HCT116 (cell line): ENCODE measurements around the gene SH3BP4.

Source experiments
- CBX3 ChIP-seq: IDR thresholded peaks from 2 replicates; pipeline ENCODE4 v1.6.1; 2012; ENCODE audit warnings: low read depth
- CEBPB ChIP-seq: IDR thresholded peaks from 2 replicates; pipeline ENCODE4 v1.6.1; 2012; ENCODE audit warnings: low read depth
- EZH2 ChIP-seq: fragments of 200-600 bp; sonication (generic); IDR thresholded peaks from 2 replicates; pipeline ENCODE4 v1.6.1; 2017; ENCODE audit warnings: antibody characterized with exemption, mixed run types
- EZH2phosphoT487 ChIP-seq: fragments of 200-600 bp; IDR thresholded peaks from 2 replicates; pipeline ENCODE4 v1.6.1; 2018; ENCODE audit warnings: antibody characterized with exemption, borderline replicate concordance
- POLR2A ChIP-seq: IDR thresholded peaks from 2 replicates; pipeline ENCODE4 v1.7.0; 2011; ENCODE audit warnings: borderline replicate concordance; ENCODE audit not compliant: insufficient read depth, insufficient read length; ENCODE audit errors: extremely low read depth
- POLR2AphosphoS5 ChIP-seq: IDR thresholded peaks from 2 replicates; pipeline ENCODE4 v1.6.1; 2011; ENCODE audit warnings: mild to moderate bottlenecking, low read depth, low read length, moderate library complexity
- TCF7L2 ChIP-seq: IDR thresholded peaks from 2 replicates; pipeline ENCODE4 v1.7.0; 2011; ENCODE audit warnings: borderline replicate concordance, inconsistent platforms; ENCODE audit not compliant: insufficient read depth, insufficient read length; ENCODE audit errors: extremely low read depth
- TF ChIP-seq, protein P1 (sequence below), 3 experiments: fragments of 200-600 bp in 1 of 3; sonication (generic) in 1 of 3; IDR thresholded peaks in 2 of 3; conservative IDR thresholded peaks in 1 of 3; 2 replicates each; pipeline ENCODE4 v1.5.1; 2012 to 2017; ENCODE audit warnings: low read depth in 2 of 3, low read length in 2 of 3, antibody characterized with exemption in 1 of 3, borderline replicate concordance in 1 of 3, control low read depth in 1 of 3, mild to moderate bottlenecking in 1 of 3, mixed read lengths in 1 of 3, mixed run types in 1 of 3, moderate library complexity in 1 of 3; ENCODE audit not compliant: insufficient read depth in 1 of 3
- TF ChIP-seq, protein P2 (sequence below): IDR thresholded peaks from 2 replicates; pipeline ENCODE4 v1.6.1; 2011; ENCODE audit warnings: mild to moderate bottlenecking, low read length, moderate library complexity; ENCODE audit not compliant: insufficient replicate concordance; ENCODE audit errors: extremely low read depth
- TF ChIP-seq, protein P3 (sequence below): IDR thresholded peaks from 2 replicates; pipeline ENCODE4 v1.6.1; 2012

DNA sequence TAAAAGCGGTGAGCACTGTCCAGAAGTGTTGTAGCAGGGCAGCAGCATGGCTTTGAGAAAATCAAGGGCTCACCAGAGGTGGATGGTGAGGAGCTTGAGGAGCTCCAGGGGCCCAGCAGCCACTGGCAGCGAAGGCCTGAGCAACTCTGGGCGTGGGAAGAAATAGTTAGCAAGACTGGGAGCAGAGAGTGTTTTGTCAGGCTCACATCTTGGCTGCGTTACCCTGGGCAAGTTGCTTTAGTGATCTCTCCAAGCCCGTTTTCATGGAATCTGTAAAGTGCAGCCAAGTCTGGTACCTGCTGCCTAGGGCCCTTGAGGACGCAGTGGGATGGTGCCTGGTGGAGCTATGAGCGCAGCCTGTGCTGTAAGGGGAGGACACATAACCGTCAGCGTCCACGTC lies 78.3 kb downstream of the SH3BP4 start:
- TF ChIP-seq CEBPB (no peak), EZH2 (no peak), EZH2phosphoT487 (no peak), POLR2AphosphoS5 (no peak), TCF7L2 (no peak), POLR2A (no peak), CBX3 (no peak)
- TF ChIP-seq, protein P1, sequence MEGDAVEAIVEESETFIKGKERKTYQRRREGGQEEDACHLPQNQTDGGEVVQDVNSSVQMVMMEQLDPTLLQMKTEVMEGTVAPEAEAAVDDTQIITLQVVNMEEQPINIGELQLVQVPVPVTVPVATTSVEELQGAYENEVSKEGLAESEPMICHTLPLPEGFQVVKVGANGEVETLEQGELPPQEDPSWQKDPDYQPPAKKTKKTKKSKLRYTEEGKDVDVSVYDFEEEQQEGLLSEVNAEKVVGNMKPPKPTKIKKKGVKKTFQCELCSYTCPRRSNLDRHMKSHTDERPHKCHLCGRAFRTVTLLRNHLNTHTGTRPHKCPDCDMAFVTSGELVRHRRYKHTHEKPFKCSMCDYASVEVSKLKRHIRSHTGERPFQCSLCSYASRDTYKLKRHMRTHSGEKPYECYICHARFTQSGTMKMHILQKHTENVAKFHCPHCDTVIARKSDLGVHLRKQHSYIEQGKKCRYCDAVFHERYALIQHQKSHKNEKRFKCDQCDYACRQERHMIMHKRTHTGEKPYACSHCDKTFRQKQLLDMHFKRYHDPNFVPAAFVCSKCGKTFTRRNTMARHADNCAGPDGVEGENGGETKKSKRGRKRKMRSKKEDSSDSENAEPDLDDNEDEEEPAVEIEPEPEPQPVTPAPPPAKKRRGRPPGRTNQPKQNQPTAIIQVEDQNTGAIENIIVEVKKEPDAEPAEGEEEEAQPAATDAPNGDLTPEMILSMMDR (IDR thresholded peaks at IDR 0.05 in 2 of 3, conservative IDR thresholded peaks at IDR 0.05 in 1 of 3; ENCODE audit: borderline replicate concordance in 1 of 3, insufficient read depth in 1 of 3, low read depth in 2 of 3, low read length in 2 of 3) = no peak
- TF ChIP-seq, protein P2, sequence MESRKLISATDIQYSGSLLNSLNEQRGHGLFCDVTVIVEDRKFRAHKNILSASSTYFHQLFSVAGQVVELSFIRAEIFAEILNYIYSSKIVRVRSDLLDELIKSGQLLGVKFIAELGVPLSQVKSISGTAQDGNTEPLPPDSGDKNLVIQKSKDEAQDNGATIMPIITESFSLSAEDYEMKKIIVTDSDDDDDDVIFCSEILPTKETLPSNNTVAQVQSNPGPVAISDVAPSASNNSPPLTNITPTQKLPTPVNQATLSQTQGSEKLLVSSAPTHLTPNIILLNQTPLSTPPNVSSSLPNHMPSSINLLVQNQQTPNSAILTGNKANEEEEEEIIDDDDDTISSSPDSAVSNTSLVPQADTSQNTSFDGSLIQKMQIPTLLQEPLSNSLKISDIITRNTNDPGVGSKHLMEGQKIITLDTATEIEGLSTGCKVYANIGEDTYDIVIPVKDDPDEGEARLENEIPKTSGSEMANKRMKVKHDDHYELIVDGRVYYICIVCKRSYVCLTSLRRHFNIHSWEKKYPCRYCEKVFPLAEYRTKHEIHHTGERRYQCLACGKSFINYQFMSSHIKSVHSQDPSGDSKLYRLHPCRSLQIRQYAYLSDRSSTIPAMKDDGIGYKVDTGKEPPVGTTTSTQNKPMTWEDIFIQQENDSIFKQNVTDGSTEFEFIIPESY = no peak
- TF ChIP-seq, protein P3, sequence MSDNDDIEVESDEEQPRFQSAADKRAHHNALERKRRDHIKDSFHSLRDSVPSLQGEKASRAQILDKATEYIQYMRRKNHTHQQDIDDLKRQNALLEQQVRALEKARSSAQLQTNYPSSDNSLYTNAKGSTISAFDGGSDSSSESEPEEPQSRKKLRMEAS = no peak
